ENCODE data around the gene MRPL3. TPM values are rescaled to one million over a fixed set of nuclear protein-coding genes. Genes with fewer than 3 reads are reported as not detected.
A peak's percentile ranks its signal among the peaks of the same experiment; 100 is the strongest.

Gene MRPL3
- total and polyA plus RNA-seq, 3 donors from 2014 or later = 66.3 to 104 (median 86.2) TPM

DNA sequence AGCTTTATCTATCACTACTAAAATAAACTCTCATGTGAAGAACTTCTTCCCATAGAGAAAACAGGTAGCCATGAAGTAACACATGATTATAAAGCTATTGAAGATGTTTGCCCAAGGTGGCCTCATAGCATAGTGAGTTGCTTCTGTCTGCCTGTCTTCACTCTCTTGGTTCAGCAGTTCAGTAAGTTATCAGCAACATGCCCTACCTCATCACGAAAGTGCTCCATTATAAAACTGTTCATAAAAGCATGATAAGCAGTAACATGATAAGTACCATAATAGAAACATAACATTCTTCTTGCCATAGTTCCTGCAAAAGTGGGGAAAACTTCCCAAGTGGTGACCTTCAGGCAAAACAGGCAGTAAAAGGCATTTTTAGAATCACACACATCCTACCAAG lies 45.6 kb downstream of the MRPL3 start:
- no peak for TF ChIP-seq POLR2A (IDR thresholded peaks at IDR 0.05)
- TF ChIP-seq, protein P1, sequence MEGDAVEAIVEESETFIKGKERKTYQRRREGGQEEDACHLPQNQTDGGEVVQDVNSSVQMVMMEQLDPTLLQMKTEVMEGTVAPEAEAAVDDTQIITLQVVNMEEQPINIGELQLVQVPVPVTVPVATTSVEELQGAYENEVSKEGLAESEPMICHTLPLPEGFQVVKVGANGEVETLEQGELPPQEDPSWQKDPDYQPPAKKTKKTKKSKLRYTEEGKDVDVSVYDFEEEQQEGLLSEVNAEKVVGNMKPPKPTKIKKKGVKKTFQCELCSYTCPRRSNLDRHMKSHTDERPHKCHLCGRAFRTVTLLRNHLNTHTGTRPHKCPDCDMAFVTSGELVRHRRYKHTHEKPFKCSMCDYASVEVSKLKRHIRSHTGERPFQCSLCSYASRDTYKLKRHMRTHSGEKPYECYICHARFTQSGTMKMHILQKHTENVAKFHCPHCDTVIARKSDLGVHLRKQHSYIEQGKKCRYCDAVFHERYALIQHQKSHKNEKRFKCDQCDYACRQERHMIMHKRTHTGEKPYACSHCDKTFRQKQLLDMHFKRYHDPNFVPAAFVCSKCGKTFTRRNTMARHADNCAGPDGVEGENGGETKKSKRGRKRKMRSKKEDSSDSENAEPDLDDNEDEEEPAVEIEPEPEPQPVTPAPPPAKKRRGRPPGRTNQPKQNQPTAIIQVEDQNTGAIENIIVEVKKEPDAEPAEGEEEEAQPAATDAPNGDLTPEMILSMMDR (IDR thresholded peaks at IDR 0.05) = no peak
- Histone ChIP-seq H3K4me3 (no peak overlapping the region), H3K4me1 (no peaks in the 10 kb centered on the region), H3K27ac (no peak overlapping the region), H3K36me3 (ENCODE audit: low read depth, missing control alignments) (no peaks in the 10 kb centered on the region), H3K9me3 (no peaks in the 10 kb centered on the region), H3K27me3 (no peaks in the 10 kb centered on the region)
- intact Hi-C loops (cut with DNase I; ENCODE audit: low total_unique reads) = no loop called here
- DNase-seq = no peak
- 33 to 44% methylated on average over 1 of the region's 1 CpG for WGBS, 2 donors

DNA sequence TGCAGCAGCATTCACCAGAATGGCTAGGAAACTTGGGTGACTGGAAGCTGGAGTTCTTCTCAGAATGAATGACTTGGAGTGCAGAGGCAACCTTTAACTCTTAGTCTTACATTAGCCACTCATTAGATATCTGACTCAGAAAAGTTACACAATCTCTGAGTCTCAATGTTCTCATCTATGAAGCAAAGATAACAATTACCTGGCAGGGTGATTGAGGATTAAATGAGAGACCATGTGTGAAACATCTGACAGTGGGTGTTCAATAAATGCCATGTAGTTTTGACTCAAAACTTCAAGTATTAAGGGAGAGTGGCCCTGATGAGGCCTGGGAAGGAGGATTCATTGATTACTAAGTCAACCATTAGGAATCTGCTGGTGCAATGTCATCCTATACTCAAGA lies 48.3 kb downstream of the MRPL3 start:
- H3K36me3 ChIP-seq (ENCODE audit: low read depth, missing control alignments) = no peaks in the 10 kb centered on the region
- intact Hi-C loops (cut with DNase I; ENCODE audit: low total_unique reads) = no loop called here
- no peak overlapping the region for H3K27ac ChIP-seq
- H3K4me1 ChIP-seq = peaks cover 3% of the 10 kb centered on the region
- no peak for DNase-seq
- H3K9me3 ChIP-seq = no peaks in the 10 kb centered on the region
- H3K4me3 ChIP-seq = no peak overlapping the region
- TF ChIP-seq, protein P1 (IDR thresholded peaks at IDR 0.05) = no peak
- TF ChIP-seq POLR2A (IDR thresholded peaks at IDR 0.05) = no peak
- H3K27me3 ChIP-seq = no peaks in the 10 kb centered on the region

DNA sequence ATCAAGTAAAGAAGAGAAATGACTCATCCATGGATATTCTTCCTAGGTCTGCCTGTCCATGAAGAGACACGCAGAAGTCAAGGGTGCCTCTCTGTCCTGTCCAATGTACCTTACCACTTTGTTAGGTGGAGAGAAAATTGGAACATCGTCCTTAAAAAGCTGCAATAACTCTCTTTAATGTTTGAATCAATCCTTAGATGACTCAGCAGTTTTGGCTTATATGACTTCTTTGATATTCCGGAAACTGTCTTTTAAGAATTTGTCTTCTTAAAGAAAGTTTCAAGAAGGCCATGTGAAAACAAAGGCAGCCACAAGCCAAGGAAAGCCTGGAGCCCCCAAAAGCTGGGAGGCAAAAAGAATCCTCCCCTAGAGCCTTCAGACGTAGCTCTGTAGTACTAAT lies 49.2 kb downstream of the MRPL3 start:
- no peak for DNase-seq

DNA sequence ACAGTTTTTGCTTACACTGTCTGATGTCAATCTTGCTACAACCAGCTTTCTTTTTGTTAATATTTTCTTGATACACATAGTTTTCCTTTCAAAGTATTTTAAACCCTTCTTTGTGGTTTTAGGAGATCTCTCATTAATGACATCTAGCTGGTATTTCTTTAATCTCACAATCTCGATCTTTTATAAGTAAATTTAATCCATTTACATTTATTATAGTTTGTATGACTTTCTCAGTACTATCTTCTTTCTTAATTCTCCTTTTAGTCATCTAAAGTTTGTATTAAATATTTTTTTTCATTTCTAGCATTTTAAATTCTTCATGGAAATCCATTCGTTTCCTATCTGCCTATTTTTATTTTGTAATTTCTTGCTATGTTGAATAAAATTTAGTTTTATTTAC lies 55.4 kb downstream of the MRPL3 start:
- no peaks in the 10 kb centered on the region for H3K27me3 ChIP-seq
- H3K4me3 ChIP-seq = no peak overlapping the region
- H3K36me3 ChIP-seq (ENCODE audit: low read depth, missing control alignments) = no peaks in the 10 kb centered on the region
- no peak overlapping the region for H3K27ac ChIP-seq
- no peak for DNase-seq
- no peaks in the 10 kb centered on the region for H3K9me3 ChIP-seq
- peaks cover 31% of the 10 kb centered on the region for H3K4me1 ChIP-seq
- 95 to 96% methylated on average over 2 of the region's 2 CpGs for WGBS, 2 donors
- intact Hi-C loops (cut with DNase I; ENCODE audit: low total_unique reads) = no loop called here
- no peak for TF ChIP-seq POLR2A (IDR thresholded peaks at IDR 0.05)
- TF ChIP-seq, protein P1 (IDR thresholded peaks at IDR 0.05) = no peak

More for the DNA sequence above, 49.2 kb downstream of the MRPL3 start:
- intact Hi-C loops (cut with DNase I; ENCODE audit: low total_unique reads) = no loop called here
- H3K36me3 ChIP-seq (ENCODE audit: low read depth, missing control alignments) = no peaks in the 10 kb centered on the region
- no peaks in the 10 kb centered on the region for H3K27me3 ChIP-seq
- H3K4me3 ChIP-seq = no peak overlapping the region
- no peaks in the 10 kb centered on the region for H3K9me3 ChIP-seq
- WGBS, 2 donors = 80 to 82% methylated on average over 4 of the region's 4 CpGs
- peaks cover 8% of the 10 kb centered on the region for H3K4me1 ChIP-seq
- no peak overlapping the region for H3K27ac ChIP-seq
- TF ChIP-seq, protein P1 (IDR thresholded peaks at IDR 0.05) = no peak
- TF ChIP-seq POLR2A (IDR thresholded peaks at IDR 0.05) = no peak

DNA sequence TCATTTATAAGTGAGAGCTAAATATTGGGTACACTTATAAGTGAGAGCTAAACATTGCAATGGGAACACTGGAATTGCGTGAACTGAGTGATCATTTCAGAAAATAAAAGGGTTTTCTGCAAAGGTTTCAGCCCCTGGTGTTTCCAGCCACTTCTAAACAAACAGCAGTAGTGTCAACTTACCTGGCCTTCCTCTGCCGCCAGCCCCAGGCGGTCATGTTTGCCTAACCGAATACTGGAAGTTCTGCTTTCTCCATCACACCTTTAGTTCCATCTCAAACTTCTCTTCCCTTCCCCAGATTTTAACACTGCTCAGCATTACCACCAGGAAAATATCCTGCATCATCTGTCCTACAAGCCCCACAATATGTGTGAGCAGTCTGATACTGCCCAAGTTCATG lies 58.6 kb downstream of the MRPL3 start:
- TF ChIP-seq POLR2A (IDR thresholded peaks at IDR 0.05) = no peak
- TF ChIP-seq, protein P1 (IDR thresholded peaks at IDR 0.05) = no peak
- intact Hi-C loops (cut with DNase I; ENCODE audit: low total_unique reads) = no loop called here
- no peaks in the 10 kb centered on the region for H3K36me3 ChIP-seq (ENCODE audit: low read depth, missing control alignments)
- 94 to 98% methylated on average over 4 of the region's 4 CpGs for WGBS, 2 donors
- H3K27ac ChIP-seq = peak overlapping the region; percentile 47 to 72
- DNase-seq = no peak
- no peaks in the 10 kb centered on the region for H3K9me3 ChIP-seq
- H3K27me3 ChIP-seq = no peaks in the 10 kb centered on the region
- H3K4me3 ChIP-seq = no peak overlapping the region
- H3K4me1 ChIP-seq = peaks cover 29% of the 10 kb centered on the region
